Activated CD4-positive, alpha-beta T cell treated with anti-CD3 and anti-CD28 coated beads, Interleukin-2, Interleukin-6, amounts not matched to agents 100 ng/mL and 50 ng/mL, durations not matched to agents 16 hours and 8 hours (primary cell): ENCODE results near the gene NARS2.

Experiments
- DNase-seq: peaks from one replicate; pipeline ENCODE4 v3.0.0-alpha.2; 2020

NARS2 gene

DNA sequence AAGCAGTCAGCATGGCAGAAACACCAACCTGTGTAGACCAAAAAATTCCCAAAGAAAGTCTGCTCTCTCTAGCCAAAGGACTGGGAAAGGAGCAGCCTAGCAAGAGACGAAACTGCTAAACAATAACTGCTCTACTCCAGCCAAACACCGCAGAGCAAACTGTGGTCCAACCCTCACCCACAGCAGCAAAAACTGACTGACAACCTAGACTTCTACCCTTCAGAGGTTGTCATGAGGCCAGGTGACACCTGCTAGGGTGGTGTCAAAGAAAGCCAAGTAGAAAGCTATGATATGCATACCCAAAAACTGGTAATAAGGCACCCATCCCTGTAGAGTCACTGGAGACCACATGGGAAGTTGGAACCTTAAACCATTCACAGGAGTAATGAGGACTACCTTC is 168.9 kb downstream of the NARS2 start:
- DNase-seq, result no peak

- DNase-seq, result no peak
Observed at GRCh38 chr11:78403781-78404180, 170.9 kb downstream of the NARS2 start.

GRCh38 chr11:78402847-78403246 is 171.8 kb downstream of the NARS2 start:
- DNase-seq, result no peak

DNA sequence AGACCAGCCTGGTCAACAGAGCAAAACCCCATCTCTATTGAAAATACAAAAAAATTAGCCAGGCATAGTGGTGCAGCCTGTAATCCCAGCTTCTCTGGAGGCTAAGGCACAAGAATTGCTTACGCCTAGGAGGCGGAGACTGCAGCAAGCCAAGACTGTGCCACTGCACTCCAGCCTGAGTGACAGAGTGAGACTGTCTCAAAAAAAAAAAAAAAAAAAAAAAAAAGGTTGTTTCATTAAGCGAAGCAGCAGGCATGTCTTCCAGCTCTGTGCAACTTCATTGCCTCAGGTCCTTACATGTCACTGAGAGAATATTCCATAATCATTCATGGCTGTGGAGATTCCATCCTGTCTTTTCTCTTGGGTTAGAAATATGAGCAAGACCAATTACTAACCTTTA is 174.0 kb downstream of the NARS2 start:
- DNase-seq, result no peak

DNA sequence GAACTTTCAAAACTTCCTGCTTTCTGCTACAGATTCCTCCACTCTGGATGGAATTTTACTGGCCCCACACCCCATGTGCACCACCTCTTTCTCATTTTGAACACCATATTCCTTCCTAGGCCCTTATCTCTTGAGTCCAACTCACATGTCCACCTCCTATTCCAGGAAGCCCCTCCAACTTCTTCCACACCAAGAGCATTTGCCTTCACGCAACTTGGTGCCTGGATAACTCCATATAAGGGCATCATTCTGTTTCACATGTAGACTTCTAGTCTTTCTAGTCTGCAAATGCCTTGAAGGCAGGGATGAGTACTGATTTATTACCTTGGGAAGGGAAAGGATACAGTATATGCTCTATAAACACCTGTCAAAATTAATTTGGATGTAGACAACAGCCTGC is 174.5 kb downstream of the NARS2 start:
- DNase-seq, result no peak

DNA sequence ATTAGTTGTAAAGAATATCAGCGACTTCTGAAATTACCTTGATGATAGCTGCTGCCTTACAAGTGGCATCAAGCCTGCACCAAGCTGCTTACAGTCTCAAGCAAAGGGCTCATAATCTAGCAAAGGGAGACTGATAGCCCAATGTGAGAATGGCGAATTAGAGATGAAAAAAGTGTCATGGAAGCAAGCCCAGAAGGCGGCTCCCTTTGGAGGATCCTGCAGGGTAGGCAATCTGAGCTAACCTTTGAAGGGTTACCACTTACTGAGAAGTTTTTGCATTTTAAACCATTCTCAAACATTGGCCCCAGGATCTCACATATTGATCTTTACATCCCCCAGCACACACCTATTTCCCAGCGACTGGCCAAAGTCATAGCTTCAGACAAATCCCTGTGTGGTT is 175.5 kb downstream of the NARS2 start:
- no peak for DNase-seq

DNA sequence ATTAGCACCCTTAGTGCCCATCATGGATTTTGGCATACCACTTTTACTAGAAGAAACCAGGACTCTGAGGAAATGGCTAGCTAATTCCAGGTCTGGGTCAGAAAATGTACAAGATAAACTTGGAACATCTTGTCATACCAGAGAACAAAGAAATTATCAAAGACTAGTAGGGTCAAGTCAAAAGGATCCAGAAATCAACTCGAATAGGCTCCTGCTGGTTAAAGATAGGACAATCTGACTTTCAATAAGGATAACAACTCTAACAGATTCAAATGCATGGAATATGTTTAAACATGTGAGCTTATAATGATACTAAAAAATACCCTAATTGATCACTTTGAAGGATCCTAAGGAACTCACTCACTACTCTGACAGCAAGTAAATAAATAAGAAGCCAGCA is 175.9 kb downstream of the NARS2 start:
- no peak for DNase-seq

- peak; percentile 62 for DNase-seq
Observed at GRCh38 chr11:78397398-78397797, 177.3 kb downstream of the NARS2 start.

GRCh38 chr11:78395597-78395996 is 179.1 kb downstream of the NARS2 start:
- no peak for DNase-seq

GRCh38 chr11:78392854-78393253 is 181.8 kb downstream of the NARS2 start:
- no peak for DNase-seq

DNA sequence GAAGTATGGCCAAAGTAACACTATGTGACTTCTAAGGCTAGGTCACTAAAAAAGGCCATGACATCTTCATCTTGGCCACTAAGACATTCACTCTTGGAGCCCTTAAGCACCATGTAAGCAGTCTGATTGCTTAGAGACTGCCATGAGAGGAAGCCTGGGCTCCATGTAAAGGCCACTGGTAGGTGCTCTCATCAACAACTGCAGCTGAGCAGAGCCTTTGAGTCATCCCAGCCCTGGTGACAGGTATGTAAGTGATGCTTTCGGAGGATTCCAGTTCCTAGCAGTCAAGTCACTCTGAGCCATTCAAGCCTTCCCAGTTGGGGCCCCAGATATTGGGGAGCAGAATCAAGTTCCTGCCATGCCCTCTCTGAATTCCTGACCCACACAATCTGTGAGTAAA is 183.2 kb downstream of the NARS2 start:
- no peak for DNase-seq

- no peak for DNase-seq
Observed at GRCh38 chr11:78390809-78391208, 183.9 kb downstream of the NARS2 start.

DNA sequence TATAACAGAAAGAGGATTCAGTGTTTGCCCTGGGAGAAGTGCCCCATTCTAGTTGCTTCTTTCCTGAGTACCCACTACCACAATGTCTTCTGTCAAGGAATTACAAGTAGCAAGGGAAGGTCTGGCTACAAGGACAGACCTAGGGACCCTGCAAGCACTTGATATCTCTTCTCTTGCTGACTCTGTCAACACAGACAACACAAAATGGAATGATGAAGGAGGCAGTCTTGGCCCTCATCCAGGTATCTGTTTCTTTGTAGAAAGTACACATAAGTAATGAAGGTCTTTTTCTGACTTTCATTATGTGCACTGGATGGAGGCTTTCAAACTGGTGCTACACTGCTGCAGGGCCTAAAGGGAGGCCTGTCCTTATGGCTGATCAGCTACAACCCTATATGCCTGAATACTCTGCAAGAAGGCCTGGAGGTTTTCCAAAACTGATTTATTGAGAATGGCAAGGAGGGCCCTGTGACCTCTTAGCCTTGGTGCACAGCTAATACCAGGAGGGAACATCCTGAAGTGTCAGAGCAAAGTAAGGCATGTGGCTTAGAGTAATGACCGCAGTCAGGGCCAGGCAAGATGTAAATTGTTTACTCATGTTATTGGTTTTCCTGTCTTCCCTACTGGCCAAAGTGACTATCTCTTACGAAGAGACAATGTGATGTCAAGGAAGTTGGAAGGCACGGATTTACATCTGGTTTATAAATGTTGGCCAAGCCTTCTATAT is 188.3 kb downstream of the NARS2 start:
- no peak for DNase-seq
